GF-D8 (cell line): ENCODE measurements around the gene CCDC6.
"Not testable (repeated sequence)": the region's sequence is repeated elsewhere in the genome, so short reads cannot be mapped to it uniquely, and the experiment has no call there.

Experiments
- DNase-seq: peaks from one replicate; lab custom pipeline; 2025; lab: John Stamatoyannopoulos, UW

The CCDC6 gene

GRCh38 chr10:59906417-59907202, at the start of gene CCDC6:
Gene CCDC6, minus strand, starts transcription at chr10:59906556. Its CDS starts 132 bp downstream, at chr10:59906424.
- peak; percentile 84 for DNase-seq

GRCh38 chr10:59954296-59954695, 47.9 kb upstream of the CCDC6 start:
- no peak for DNase-seq

GRCh38 chr10:59953711-59954110, 47.4 kb upstream of the CCDC6 start:
- DNase-seq: not testable (repeated sequence)

- no peak for DNase-seq
These were observed 43.7 kb upstream of the CCDC6 start for GRCh38 chr10:59950105-59950504.

- no peak for DNase-seq
These were observed 43.3 kb upstream of the CCDC6 start for GRCh38 chr10:59949608-59950007.

GRCh38 chr10:59945991-59946390, 39.6 kb upstream of the CCDC6 start:
- DNase-seq: no peak

- DNase-seq: no peak
These were observed 39.2 kb upstream of the CCDC6 start for GRCh38 chr10:59945590-59945989.

GRCh38 chr10:59944339-59944935, 38.1 kb upstream of the CCDC6 start:
- no peak for DNase-seq

- no peak for DNase-seq
These were observed 36.2 kb upstream of the CCDC6 start for GRCh38 chr10:59942556-59942955.

GRCh38 chr10:59937720-59938119, 31.4 kb upstream of the CCDC6 start:
- DNase-seq: no peak

- DNase-seq: no peak
These were observed 28.3 kb upstream of the CCDC6 start for GRCh38 chr10:59934701-59935100.

GRCh38 chr10:59930788-59931521, 24.6 kb upstream of the CCDC6 start:
- not testable (repeated sequence) for DNase-seq

- DNase-seq: no peak
These were observed 19.7 kb upstream of the CCDC6 start for GRCh38 chr10:59926086-59926485.

- no peak for DNase-seq
These were observed 16.6 kb upstream of the CCDC6 start for GRCh38 chr10:59922907-59923306.

- no peak for DNase-seq
These were observed 11.6 kb upstream of the CCDC6 start for GRCh38 chr10:59917922-59918321.

- no peak for DNase-seq
These were observed 7.3 kb upstream of the CCDC6 start for GRCh38 chr10:59913547-59914237.

- DNase-seq: no peak
These were observed 4.5 kb upstream of the CCDC6 start for GRCh38 chr10:59910867-59911266.

GRCh38 chr10:59909815-59910214, 3.5 kb upstream of the CCDC6 start:
- no peak for DNase-seq

GRCh38 chr10:59908808-59909143, 2.4 kb upstream of the CCDC6 start:
- no peak for DNase-seq

- DNase-seq: peak; percentile 44
These were observed 1.8 kb upstream of the CCDC6 start for GRCh38 chr10:59907918-59908807.

GRCh38 chr10:59907537-59907917, 1.2 kb upstream of the CCDC6 start:
- no peak for DNase-seq
